Inflammatory macrophage (primary cell): ENCODE results near the gene AKIRIN1.
A peak's percentile ranks its signal among the peaks of the same experiment; 100 is the strongest.
"Not testable (repeated sequence)": the region's sequence is repeated elsewhere in the genome, so short reads cannot be mapped to it uniquely, and the experiment has no call there.

Experiments
- DNase-seq, 2 donors: peaks; one replicate each; pipeline ENCODE4 v3.0.0-alpha.2; 2020 to 2022

The AKIRIN1 gene

DNA sequence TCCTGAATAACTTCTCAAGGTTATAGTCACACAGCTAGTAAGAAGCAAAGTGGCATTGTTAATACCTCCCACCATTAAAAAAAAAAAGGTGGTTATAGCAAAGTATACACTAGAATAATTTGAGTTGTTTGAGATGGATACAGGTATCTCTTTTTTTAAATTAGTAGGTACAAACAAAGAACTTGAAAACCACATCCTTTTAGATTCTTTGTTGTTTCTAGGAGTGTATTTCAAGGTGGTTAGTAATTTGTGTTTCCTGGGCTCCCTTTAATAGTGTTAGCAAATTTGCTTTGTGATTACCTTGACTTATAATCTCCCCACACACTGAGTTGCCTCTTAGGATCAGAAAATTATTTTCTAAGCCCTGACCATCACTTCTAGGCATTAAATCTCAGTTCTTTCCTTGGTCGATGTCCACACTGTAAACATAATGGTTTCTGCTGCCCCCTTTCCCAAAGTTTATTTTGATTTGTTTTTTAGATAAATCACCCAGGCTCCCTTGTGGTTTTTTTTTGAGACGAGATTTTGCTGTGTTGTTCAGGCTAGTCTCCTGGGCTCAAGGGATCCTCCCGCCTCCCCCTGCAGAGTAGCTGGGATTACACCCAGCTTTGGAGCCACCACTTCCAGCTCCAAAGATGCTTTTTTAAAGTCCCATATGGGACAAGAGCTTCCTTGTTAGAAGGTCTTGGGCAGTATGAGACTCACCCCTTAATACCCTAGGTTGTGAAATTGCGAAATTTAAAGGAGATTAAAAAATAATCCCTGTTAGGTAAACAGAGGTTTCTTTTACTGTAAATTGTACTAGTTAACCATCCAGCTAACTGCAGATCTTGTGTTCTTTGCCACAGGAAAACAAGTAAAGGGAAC is 6.2 kb downstream of the AKIRIN1 start:
- no peak for DNase-seq

DNA sequence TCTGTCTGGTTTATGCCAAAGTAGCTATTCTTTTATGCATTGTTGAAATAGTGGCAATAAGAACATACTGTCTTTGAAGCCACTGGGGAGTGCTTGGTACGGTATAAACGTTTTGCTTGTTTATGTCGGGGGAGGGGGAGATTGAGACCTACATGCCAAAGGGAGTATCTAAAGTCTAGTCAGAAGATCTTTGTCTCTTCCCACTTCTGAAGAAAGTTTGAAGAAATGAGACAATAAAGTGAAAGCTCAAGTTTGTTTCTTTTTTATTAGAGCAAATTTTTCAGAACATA is 6.8 kb downstream of the AKIRIN1 start:
- DNase-seq: no peak

DNA sequence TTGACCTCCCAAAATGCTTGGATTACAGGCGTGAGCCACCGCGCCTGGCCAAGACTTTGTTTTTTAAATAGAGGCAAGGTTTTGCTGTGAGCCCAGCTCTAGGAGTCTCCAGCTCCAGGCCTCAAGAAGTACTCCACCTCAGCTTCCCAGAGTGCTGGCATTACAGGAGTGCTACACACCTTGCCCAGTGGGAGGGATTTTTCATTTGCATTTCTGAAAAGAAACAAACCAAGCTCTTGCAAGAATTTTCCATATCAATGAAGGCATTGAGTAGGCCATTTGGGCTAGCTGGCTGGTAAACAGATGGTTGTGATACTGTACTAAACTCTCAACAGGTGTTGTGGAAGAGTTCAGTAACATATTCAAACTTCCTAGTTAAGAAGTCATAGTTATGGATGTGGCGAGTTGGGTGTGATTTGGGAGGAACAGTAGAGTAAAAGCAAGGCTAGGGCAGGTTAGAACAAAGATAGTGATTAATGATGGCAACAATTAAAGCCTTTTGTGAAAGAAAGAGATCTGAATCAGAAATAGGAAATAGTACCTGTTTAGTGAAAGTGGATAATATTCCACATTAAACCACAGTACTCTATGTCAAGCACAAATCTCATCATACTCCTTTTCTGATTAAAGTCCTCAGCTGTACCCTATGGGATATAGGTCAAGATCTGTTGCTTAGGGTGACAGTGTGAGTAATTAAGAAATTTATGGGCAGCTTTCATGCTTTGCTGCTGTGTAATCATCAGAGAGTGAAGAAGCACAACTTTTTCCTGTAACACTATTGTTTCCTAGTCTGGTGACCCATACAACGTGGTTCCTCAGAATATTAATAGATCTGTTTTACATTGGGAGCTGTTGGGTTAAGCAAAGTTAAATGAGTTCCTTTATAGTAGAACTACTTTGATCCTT is 10.7 kb downstream of the AKIRIN1 start:
- DNase-seq: peak; percentile 62 to 65

DNA sequence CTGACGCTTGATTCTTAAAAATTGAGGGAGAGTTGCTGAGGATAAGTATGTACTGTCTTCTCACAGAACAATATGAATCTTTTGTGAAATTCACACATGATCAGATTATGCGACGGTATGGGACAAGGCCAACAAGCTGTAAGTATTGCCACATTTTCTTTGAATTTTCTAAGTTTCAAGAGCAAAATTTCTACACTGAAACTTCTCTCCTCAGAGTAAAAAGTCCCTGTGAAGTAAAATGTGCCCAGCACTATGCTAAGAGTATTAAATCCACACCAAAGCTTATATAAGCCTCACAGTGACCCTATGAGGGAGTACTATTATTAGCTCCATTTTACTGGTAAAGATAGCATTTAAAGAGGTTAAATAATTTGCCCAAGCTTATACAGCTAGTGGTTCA is 12.2 kb downstream of the AKIRIN1 start:
- DNase-seq: peak; percentile 55 to 63

DNA sequence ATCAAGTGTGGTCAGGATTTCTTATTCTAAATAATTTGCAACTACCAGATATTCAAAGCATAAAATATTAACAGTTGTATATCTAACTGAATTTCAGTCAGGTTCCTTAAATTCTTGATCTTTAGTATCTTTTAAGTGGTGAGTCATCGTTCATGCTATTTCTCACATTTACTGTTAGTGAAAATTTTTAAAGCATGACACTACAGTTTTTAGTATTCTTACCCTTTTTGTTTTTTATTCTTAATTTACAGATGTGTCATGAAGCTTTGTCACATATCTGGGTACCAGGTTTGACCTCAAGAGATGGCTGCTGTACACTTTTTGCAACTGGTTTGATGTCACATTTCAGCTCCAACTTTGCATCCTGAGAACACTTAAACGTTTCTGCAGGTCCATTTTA is 12.7 kb downstream of the AKIRIN1 start:
- peak in 1 of 2 donors; percentile 29 for DNase-seq

DNA sequence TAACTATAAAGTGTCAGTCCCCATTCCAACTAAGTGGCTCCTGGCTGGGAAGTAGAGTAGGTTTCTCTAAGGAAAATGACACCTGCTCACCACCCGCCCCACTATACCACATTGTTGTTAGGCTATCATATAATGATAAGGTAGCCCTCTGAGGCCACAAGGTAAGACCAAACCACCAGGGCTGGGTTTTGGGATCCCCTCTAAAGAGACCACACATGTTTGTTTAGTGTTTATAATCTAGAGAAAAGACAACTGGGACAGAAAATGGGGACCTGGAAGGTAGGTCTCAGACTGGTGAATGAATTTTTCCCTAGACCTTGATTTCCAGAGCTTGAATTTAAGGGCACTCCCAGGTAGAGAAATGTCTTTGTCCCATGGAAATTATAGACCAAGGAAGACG is 15.2 kb downstream of the AKIRIN1 start:
- no peak for DNase-seq

DNA sequence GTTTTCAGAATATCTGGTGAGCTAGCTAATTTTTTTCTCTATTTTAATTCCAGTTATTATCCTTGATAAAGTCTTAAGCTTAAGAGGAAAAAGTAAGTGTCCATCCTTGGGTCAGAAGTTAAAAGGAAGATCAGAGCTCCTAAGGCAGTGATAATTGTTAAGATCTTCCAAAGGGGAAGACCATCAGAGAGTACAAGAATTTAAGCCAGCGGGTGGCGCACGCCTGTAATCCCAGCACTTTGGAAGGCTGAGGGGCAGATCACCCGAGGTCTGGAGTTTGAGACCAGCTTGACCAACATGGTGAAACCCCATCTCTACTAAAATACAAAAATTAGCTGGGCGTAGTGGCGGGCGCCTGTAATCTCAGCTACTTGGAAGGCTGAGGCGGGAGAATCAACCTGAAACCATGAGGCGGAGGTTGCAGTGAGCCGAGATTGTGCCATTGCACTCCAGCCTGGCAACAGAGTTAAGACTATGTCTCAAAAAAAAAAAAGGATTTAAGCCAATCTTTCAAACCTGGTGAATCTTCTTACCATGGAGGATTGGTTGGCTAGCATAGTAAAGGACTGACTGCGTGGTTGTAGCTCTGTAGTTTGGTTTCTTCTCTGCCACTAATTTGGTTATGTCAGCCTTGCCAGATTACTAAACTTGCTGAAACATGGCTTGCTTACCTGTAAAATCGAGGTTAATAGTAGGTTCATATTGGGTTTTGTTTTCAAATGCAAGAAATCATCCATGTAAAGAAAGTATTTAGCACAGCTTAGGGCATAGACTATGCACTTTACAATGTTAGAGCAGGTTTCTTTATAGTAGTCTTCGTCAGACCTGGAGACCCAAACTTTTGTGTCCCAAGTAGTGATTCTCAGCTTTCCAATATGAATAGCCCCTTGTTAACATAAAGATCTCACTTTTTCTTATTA is 15.9 kb downstream of the AKIRIN1 start:
- no peak for DNase-seq

DNA sequence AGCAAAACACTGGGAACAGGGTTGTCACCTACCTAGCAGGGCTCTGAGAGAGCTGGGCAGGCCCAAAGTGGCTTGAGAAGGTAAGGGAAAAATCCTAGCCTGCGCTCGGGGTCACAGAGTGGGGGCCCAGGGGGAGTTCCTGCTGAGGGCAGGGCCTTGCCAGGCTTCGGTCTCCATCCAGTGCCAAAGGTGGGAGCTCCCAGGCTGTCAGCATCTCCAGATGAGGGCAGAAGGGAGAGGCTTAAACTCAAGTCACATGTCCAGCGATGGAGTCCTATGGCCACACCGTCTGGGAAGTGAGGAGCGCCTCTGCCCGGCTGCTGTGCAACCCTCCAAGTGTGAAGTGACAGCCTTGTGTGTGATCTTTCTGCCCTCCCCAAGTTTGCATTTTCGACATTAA is 23.9 kb downstream of the AKIRIN1 start:
- not testable (repeated sequence) for DNase-seq

DNA sequence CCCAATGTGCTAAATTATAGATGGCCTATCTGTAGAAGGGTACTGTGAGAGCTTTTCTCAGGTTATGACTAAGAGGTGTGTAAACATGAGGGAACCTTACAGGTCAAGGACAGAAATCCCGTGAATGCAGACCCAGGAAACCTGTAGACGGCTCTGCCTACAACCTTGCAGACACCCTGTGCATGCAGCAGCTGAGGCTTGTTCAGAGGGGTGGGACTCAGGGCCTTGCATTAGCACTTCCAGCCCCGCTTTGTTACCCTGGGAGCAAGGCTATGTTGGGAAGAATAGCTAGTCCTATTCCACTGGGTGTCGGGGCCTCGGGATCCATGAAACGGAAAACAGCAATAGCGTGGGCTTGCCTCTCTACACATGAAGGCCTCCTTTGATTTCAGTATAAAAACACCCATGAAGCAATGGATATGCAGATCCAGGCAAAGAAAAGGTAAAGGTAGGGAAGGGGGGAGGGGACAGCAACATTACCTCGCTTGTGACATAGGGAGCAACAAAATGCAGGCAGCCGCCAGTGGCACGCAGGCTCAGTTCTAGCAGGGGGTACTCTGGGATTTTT is 25.6 kb downstream of the AKIRIN1 start:
- no peak for DNase-seq

DNA sequence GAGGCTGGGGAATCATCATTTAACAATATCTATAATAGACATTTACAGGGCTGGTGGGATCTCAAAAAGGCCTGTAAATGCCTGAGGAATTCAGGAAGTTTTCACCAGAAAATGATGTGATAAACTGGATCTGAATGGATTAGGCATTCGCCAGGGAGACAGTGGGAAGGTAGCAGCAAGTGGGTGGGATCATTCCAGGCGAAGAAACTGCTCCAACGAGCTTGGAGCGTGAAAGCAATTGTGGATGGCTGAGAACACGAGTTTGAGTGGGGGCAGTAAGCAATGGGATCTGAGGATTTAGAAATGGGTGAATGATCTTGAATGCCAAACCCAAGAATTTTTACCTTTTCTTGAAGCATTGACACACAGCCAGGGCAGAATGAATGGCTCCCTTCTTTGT is 26.2 kb downstream of the AKIRIN1 start:
- DNase-seq: no peak

DNA sequence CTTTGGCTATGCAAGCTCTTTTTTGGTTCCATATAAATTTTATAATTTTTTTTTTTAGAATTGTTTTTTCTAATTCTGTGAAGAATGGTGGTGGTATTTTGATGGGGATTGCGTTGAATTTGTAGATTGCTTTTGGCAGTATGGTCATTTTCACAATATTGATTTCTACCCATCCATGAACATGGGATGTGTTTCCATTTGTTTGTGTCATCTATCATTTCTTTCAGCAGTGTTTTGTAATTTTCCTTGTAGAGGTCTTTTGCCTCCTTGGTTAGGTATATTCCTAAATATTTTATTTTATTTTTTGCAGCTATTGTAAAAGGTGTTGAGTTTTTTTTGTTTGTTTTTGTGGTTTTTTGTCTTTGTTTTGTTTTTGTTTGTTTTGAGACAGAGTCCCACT is 29.4 kb downstream of the AKIRIN1 start:
- not testable (repeated sequence) for DNase-seq

DNA sequence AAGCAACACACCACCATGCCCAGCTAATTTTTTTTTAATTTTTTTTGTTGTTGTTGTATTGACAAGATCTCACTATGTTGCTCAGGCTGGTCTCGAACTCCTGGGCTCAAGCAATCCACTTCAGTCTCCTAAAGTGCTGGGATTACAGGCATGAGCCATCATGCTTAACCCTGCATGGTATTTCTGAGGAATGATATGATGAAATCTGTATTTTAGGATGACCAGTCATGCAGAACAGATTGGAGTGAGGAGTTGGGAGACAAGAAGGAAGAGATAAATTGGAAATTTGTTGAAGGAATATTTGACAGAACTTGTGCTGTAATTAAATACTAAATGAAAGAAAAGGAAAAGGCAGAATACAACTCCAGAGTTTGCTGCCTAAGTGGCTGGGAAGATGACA is 30.4 kb downstream of the AKIRIN1 start:
- DNase-seq: no peak

DNA sequence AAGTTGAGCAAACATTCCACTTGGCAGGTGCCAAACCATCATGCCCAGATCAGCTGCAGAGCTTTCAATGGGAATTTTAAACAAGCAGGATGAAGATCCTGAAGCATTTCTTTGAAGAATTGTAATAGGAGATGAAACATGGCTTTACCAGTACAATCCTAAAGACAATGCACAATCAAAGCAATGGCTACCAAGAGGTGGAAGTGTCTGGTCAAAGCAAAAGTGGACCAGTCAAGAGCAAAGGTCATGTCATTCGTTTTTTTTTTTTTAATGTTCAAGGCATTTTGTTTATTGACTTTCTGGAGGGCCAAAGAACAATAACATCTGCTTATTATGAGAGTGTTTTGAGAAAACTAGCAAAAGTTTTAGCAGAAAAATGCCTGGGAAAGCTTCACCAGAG is 32.1 kb downstream of the AKIRIN1 start:
- DNase-seq: no peak

DNA sequence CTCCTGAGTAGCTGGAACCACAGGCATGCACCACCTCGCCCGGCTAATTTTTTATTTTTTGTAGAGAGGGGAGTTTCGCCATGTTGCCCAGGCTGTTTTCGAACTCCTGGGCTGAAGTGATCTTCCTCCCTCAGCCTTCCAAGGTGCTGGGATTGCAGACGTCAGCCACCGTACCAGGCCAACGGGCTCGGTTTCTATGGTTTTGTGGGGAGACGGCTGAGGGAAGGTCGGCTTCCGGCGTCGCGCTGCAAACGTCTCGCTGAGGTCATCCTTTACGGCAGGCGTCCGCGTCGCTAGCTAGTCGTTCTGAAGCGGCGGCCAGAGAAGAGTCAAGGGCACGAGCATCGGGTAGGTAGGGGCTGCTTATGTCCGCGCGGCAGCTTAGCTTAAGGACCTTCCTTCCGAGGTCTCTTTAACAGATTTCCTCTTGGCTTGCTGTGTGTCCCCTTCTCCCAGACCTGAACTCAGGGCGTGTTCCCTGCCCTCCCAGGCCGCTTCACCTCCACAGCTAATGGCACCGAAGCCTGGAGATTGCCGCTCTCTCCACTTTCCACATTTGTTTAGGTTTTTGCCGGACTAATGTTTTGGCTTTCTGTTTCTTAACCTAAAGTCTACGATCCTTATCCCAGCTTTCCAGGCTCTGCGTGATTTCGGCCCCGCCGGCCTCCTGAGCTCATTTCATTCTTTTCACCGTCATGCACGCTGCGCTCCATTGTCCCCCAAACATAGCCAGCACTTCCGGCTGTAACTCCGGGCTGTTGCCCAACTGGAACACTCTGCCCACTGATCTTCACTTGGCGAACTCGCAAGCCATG is 35.2 kb downstream of the AKIRIN1 start, which contains the start of gene NDUFS5:
TSS of gene NDUFS5 (plus strand) at position 300 of the 815 bp plus-strand sequence. CDS start 2,375 bp downstream, outside the sequence.
- DNase-seq: peak; percentile 87 to 91

DNA sequence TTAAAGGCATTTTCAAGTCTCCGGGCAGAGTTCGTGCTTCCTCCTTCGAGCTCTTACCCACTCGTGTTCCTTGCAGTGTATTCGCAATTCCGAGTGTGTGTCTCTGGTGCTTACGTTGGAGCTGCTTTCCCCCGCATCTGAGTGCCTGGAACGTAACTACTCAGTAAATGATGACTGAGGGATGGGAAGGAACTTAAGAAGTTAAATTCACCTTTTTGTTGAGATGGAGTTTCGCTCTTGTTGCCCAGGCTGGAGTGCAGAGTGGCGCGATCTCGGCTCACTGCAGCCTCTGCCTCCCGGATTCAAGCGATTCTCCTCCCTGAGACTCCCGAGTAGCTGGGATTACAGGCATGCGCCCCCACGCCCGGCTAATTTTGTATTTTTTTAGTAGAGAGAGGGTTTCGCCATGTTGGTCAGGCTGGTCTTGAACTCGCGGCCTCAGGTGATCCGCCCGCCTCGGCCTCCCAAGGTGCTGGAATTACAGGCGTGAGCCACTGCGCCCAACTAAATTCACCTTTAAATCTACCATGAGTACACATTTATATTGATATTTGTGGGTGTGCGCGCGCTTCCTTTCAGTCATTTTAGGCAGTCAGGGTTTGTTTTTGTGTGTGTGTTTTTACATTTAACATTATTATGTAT is 35.9 kb downstream of the AKIRIN1 start:
- DNase-seq: peak in 1 of 2 donors; percentile 84

DNA sequence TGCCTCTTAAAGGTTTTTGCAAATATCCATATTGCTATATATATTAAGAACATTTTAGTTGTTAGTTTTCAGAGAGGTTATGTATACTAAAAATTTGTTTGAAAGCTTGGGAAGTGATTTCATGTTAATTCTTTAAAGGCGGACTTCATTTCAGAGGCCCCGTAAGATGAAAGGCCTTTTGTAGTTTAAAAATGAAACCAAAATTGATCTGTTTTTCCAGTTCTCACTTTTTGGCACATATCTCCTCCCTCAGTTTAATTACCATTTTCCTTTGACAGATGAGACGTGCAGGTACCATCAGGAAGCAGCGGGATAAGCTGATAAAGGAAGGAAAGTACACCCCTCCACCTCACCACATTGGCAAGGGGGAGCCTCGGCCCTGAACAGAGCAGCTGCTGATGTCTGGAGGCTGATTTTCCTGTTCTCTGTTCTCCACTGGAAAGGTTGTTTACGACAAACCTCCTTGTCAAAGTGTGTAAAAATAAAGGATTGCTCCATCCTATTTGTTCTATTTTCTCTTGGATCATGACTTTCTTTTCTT is 43.1 kb downstream of the AKIRIN1 start:
- no peak for DNase-seq

DNA sequence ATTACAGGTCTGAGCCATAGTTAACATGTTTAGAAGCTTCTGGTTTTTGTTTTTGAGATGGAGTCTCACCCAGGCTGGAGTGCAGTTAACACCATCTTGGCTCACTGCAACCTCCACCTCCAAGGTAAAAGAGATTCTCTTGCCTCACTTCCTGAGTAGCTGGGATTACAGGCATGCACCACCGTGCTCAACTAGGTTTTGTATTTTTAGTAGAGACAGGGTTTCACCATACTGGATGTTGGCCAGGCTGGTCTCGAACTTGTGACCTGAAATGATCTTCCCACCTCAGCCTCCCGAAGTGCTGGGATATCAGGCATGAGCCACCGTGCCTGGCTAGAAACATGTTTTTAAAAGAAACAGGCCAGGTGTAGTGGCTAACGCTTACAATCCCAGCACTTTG is 45.6 kb downstream of the AKIRIN1 start:
- no peak for DNase-seq

DNA sequence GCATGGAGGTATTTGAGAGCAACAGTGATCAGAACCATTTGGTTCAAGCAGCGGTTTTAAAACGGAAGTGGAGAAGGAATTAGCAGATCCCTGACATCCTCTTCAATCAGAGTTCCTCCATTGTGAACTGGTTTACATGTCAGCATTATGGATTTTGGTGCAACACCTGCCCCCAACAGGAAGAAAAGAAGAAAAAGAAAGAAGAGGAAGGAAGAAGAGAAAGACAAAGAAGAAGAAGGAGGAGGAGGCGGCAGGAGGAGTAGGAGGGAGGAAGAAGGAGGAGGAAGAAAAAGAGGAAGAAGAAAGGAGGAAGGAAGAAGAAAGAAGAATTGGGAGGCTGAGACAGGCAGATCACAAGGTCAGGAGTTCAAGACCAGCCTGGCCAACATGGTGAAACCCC is 52.4 kb downstream of the AKIRIN1 start:
- DNase-seq: peak; percentile 26 to 61

DNA sequence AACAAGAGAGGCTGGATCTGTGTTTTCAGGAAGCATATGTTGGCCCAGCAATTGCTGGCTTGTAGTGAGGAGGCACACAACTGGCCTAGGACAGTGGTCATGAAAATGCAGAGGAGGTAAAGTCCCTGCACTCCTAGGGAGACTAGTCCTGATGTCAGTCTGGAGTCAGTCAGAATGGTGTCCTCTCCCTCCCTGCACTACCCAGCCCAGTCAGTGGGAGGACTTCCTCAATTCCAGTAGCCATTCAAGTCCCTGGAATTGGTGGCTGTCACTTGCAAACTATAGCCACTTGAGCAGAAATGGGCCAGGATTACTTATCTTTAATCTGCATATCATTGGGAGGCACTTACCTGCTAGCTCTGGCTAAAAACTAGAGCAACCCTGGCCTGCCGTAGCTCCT is 53.7 kb downstream of the AKIRIN1 start:
- peak; percentile 77 to 86 for DNase-seq

DNA sequence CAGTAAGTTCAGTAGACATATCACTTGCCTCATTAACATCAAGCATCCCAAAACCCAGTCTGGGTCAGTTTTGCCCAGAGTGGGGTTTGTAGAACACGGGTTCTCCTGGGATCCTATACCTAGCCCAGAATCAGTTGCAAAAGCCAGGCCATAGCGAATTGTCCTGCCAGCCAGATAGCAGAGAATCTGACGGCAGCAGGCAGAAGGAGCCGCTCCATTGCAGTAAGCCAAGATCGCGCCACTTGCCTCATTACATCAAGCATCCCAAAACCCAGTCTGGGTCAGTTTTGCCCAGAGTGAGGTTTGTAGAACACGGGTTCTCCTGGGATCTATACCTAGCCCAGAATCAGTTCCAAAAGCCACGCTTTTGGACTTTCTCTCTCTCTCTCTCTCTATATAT is 54.2 kb downstream of the AKIRIN1 start:
- no peak for DNase-seq
